Heart left ventricle (tissue), 16 donors: ENCODE data around the gene N4BP2. TPM values are rescaled to one million over a fixed set of nuclear protein-coding genes. Genes with fewer than 3 reads are reported as not detected.

ENCODE experiments used
- ATAC-seq, 4 donors: fragments of 200-7000 bp; cut with Tn5 transposase; one replicate each; pipeline ENCODE4 v1.9.1; 2020 to 2022; ENCODE audit warnings: moderate library complexity in 4 of 4, mild to moderate bottlenecking in 3 of 4, moderate number of reproducible peaks in 1 of 4
- DNase-seq, 5 donors: peaks; one replicate each; pipeline ENCODE4 v3.0.0-alpha.2; 2020
- H3K27ac ChIP-seq, 12 donors: fragments of 200-600 bp; sonication (generic) in 4 of 12; one replicate each; pipeline versions ENCODE4 v1.5.0 to v1.8.0; 2016 to 2022; ENCODE audit warnings: mild to moderate bottlenecking in 2 of 12
- H3K27me3 ChIP-seq, 9 donors: fragments of 200-600 bp; sonication (generic) in 2 of 9; one replicate each; pipeline versions ENCODE4 v1.5.1 to v1.8.0; 2016 to 2022; ENCODE audit warnings: mild to moderate bottlenecking in 3 of 9
- H3K36me3 ChIP-seq, 9 donors: fragments of 200-600 bp; sonication (generic) in 2 of 9; one replicate each; pipeline versions ENCODE4 v1.5.0 to v1.8.0; 2018 to 2022; ENCODE audit warnings: mild to moderate bottlenecking in 2 of 9
- H3K4me1 ChIP-seq, 12 donors: fragments of 200-600 bp; sonication (generic) in 4 of 12; one replicate each; pipeline versions ENCODE4 v1.5.0 to v1.8.0; 2016 to 2022; ENCODE audit warnings: mild to moderate bottlenecking in 3 of 12
- H3K4me3 ChIP-seq, 12 donors: fragments of 200-600 bp; sonication (generic) in 4 of 12; one replicate each; pipeline versions ENCODE4 v1.5.0 to v1.8.0; 2017 to 2022; ENCODE audit warnings: mild to moderate bottlenecking in 9 of 12, moderate library complexity in 4 of 12
- H3K9me3 ChIP-seq, 12 donors: fragments of 200-600 bp; sonication (generic) in 4 of 12; one replicate each; pipeline versions ENCODE4 v1.5.0 to v1.8.0; 2016 to 2022; ENCODE audit warnings: mild to moderate bottlenecking in 1 of 12
- POLR2A ChIP-seq, 2 donors: fragments of 450-650 bp; IDR thresholded peaks; one replicate each; pipeline ENCODE4 v1.6.1; 2017; ENCODE audit warnings: antibody characterized with exemption in 2 of 2, mild to moderate bottlenecking in 2 of 2, moderate library complexity in 2 of 2
- whole genome bisulfite sequencing, 4 donors: extraction: QIAGEN DNeasy Blood & Tissue Kit in 2 of 4; methylation state at CpG; one replicate each; pipeline versions ENCODE4 v1.1.5 to v1.1.7; 2013 to 2018; 5-methylcytosine and 5-hydroxymethylcytosine counted together
- intact Hi-C, 10 donors: fragments of 100-400 bp; cut with DNase I; formaldehyde crosslinking; loops; one replicate each; pipeline versions ENCODE4 v1.11.1 to v1.14.2; 2022
- polyA plus RNA-seq, 2 donors: library from polyadenylated mRNA; stranded (reverse); fragments of 200-250 nt; gene quantifications; one replicate each; pipeline ENCODE4 v1.2.3, GENCODE V29; 2013
- total RNA-seq, 9 donors: library from RNA; depleted of rRNA in 2 of 9; stranded (reverse); fragments of >200 nt in 2 of 9; fragmentation: NEBNext Ultra II Directional in 3 of 9; extraction: Animal tissue kit (Norgen Biotek cat#: 25700) in 3 of 9; gene quantifications; one replicate each; pipeline versions ENCODE4 v1.1.0 to v1.2.4, GENCODE V29; 2016 to 2023
- TF ChIP-seq, protein P1 (sequence below), 12 donors: fragments of 200-600 bp; sonication (generic) in 4 of 12; IDR thresholded peaks; one replicate each; pipeline versions ENCODE4 v1.5.0 to v1.8.0; 2018 to 2022; ENCODE audit warnings: antibody characterized with exemption in 12 of 12, mild to moderate bottlenecking in 5 of 12
- donor health status: ischemic (EF 13 %, LVEDD 7.1; RV severe dilation, severe dysfunction).
- donor health status: healthy with polysubstance abuse.
- donor health status: DM: no; HTN: yes; CAD: no.
- donor health status: DM: no; HTN: no; CAD: no.
- donor health status: ischemic (EF 25% LVEDD 6.9; RV normal size, moderate dysfunction).
- donor health status: ischemic (EF 25% LVEDD 5.7; RV mildly dilated, moderate dysfunction).
- donor health status: healthy.
- donor health status: DM: yes; HTN: yes; CAD: no.
- donor health status: ischemic (EF 35%, LVEDD 5.7; RV mildly dilated, moderate dysfunction).
- donor health status: nonischemic (EF 11% LVEDD 7.7; RV severe dilation, severe dysfunction).
- donor health status: DM: yes; HTN: yes; CAD: no.
- donor health status: PGD.
- donor health status: ischemic (EF 29% LVEDD 5.4; RV normal size, mild dysfunction).
- donor health status: nonischemic (EF 23%, LVEDD 6.1; RV moderate dilation, normal function).

N4BP2 gene
- total and polyA plus RNA-seq, 11 donors = 0.57 to 6.8 (median 5.0) TPM

GRCh38 chr4:40032785-40033184, 23.9 kb upstream of the N4BP2 start:
- Histone ChIP-seq H3K4me1 (no peaks in the 10 kb centered on the region), H3K9me3 (no peaks in the 10 kb centered on the region), H3K36me3 (no peaks in the 10 kb centered on the region), H3K27ac (no peak overlapping the region), H3K4me3 (no peak overlapping the region), H3K27me3 (no peaks in the 10 kb centered on the region)
- no peak for TF ChIP-seq POLR2A (IDR thresholded peaks at IDR 0.05)
- TF ChIP-seq, protein P1, sequence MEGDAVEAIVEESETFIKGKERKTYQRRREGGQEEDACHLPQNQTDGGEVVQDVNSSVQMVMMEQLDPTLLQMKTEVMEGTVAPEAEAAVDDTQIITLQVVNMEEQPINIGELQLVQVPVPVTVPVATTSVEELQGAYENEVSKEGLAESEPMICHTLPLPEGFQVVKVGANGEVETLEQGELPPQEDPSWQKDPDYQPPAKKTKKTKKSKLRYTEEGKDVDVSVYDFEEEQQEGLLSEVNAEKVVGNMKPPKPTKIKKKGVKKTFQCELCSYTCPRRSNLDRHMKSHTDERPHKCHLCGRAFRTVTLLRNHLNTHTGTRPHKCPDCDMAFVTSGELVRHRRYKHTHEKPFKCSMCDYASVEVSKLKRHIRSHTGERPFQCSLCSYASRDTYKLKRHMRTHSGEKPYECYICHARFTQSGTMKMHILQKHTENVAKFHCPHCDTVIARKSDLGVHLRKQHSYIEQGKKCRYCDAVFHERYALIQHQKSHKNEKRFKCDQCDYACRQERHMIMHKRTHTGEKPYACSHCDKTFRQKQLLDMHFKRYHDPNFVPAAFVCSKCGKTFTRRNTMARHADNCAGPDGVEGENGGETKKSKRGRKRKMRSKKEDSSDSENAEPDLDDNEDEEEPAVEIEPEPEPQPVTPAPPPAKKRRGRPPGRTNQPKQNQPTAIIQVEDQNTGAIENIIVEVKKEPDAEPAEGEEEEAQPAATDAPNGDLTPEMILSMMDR (IDR thresholded peaks at IDR 0.05) = no peak
- intact Hi-C loops = no loop called here
- DNase-seq = no peak
- no peak for ATAC-seq
- 75 to 91% (median 89%) methylated on average over 4 to 22 of the region's 22 CpGs for WGBS, 4 donors

DNA sequence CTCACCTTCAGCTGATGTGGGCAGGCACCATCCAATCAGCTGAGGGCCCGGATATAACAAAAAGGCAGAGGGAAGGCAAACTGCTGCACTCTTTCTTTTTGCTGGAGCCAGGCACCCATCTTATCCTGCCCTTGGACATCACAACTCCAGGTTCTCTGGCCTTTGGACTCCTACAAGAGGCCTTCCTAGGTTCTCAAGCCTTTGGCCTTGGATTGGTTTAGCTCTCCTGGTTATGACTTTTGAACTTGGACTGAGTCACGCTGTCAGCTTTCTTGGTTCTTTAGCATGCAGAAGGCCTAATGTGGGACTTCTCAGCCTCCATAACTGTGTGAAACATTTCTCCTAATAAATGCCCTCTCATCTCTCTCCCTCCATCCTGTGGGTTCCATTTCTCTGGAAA, 23.0 kb upstream of the N4BP2 start:
- Histone ChIP-seq H3K4me1 (no peaks in the 10 kb centered on the region), H3K27me3 (no peaks in the 10 kb centered on the region), H3K9me3 (no peaks in the 10 kb centered on the region), H3K36me3 (no peaks in the 10 kb centered on the region), H3K27ac (no peak overlapping the region), H3K4me3 (no peak overlapping the region)
- intact Hi-C loops = no loop called here
- DNase-seq = no peak
- no peak for ATAC-seq
- no peak for TF ChIP-seq POLR2A (IDR thresholded peaks at IDR 0.05)
- TF ChIP-seq, protein P1 (IDR thresholded peaks at IDR 0.05) = no peak
- WGBS, 4 donors = 50 to 70% (median 61%) methylated on average over 2 of the region's 2 CpGs

DNA sequence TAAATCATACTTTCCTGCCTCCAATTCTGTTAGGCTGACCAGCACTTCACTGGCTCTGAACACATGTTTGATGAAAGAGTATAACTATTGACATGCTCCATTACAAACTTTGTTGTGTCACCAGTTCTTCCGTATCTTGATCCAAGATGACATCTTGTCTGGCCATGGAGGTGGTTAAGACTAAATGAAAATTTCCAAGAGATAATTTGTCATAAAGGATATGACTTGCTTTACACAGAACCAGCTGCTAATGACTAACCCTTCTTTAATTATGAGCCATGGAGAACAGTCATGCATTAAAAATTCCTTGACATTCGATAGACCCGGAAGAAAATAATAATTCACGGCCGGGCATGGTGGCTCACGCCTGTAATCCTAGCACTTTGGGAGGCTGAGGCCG, 17.7 kb upstream of the N4BP2 start:
- intact Hi-C loops = no loop called here
- no peaks in the 10 kb centered on the region for H3K4me1 ChIP-seq
- no peak overlapping the region for H3K4me3 ChIP-seq
- no peak overlapping the region for H3K27ac ChIP-seq
- H3K27me3 ChIP-seq = no peaks in the 10 kb centered on the region
- DNase-seq (no peak), ATAC-seq (no peak)
- no peaks in the 10 kb centered on the region for H3K36me3 ChIP-seq
- TF ChIP-seq, protein P1 (IDR thresholded peaks at IDR 0.05) = no peak
- no peak for TF ChIP-seq POLR2A (IDR thresholded peaks at IDR 0.05)
- 94 to 96% (median 95%) methylated on average over 7 of the region's 7 CpGs for WGBS, 4 donors
- no peaks in the 10 kb centered on the region for H3K9me3 ChIP-seq

DNA sequence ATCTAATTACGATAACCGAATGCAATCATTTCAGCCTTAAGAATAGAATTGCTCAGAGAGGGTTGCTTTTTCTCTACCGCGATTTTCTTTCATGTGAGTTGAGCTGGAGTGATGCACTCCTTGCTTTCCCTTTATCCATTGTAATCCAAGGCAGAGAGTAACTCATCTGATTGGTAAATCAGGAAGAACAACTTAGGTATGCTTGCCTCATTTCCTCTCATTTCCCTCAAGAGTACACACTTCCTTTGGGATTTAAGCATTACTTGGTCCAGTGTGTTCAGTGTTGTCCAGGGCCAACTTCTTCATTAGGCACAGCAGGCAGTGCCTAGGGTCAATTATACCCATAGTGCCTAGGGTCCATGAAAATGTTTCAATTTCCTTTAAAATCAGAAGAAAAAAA, 15.7 kb upstream of the N4BP2 start:
- peak in 1 of 4 donors; percentile 30 for ATAC-seq
- intact Hi-C loops = no loop called here

More for the DNA sequence above, 15.7 kb upstream of the N4BP2 start:
- TF ChIP-seq POLR2A (IDR thresholded peaks at IDR 0.05) = no peak
- TF ChIP-seq, protein P1 (IDR thresholded peaks at IDR 0.05) = no peak
- Histone ChIP-seq H3K36me3 (no peaks in the 10 kb centered on the region), H3K27me3 (no peaks in the 10 kb centered on the region), H3K27ac (no peak overlapping the region), H3K4me1 (peaks cover 0 to under 1% (median 0%) of the 10 kb centered on the region in 12 donors), H3K4me3 (no peak overlapping the region), H3K9me3 (no peaks in the 10 kb centered on the region)
- no peak for DNase-seq
- 69 to 79% (median 72%) methylated on average over 4 of the region's 4 CpGs for WGBS, 4 donors
